HepG2 (cell line): ENCODE measurements around the gene LITAF. TPM values are rescaled to one million over a fixed set of nuclear protein-coding genes. Genes with fewer than 3 reads are reported as not detected.

Experiments used
- ATAC-seq: fragments of 200-7000 bp; cut with Tn5 transposase; 3 replicates; pipeline ENCODE4 v1.9.1; 2020; ENCODE audit warnings: mild to moderate bottlenecking, moderate library complexity
- BruUV-seq: library from RNA; stranded (reverse); fragments of 400-500 nt; replicated peaks from 2 replicates; lab custom pipeline; 2021; lab: Mats Ljungman, UMichigan
- CTCF ChIA-PET: fragments of 300-600 bp; formaldehyde crosslinking; extraction: SDS; loops from one replicate; lab custom pipeline; 2021; ENCODE audit warnings: low total read pairs, inconsistent platforms, low intra/inter-chr PET ratio; lab: Yijun Ruan, JAX
- POLR2A ChIA-PET: fragments of 350-600 bp; sonication (Branson Sonifier 250); formaldehyde crosslinking; loops from one replicate; lab custom pipeline; 2020; ENCODE audit warnings: antibody characterized with exemption, inconsistent platforms; lab: Yijun Ruan, JAX
- DNase-seq: peaks from one replicate; pipeline ENCODE4 v3.0.0-alpha.2; 2015; ENCODE audit warnings: low spot score
- FAIRE-seq: peaks from 3 replicates; lab custom pipeline; 2011; peaks lifted over from hg19 to GRCh38; lab: Jason Lieb, UNC
- H2AFZ ChIP-seq: one replicate; pipeline ENCODE4 v1.6.1; 2011; ENCODE audit warnings: low read length, inconsistent platforms
- H3K27ac ChIP-seq: fragments of 300-600 bp; 3 replicates; pipeline ENCODE4 v1.8.0; 2011; ENCODE audit warnings: mixed run types, mild to moderate bottlenecking, mixed read lengths, low read length, inconsistent platforms; ENCODE audit not compliant: insufficient read depth; ENCODE audit errors: extremely low read length
- H3K27me3 ChIP-seq, 2 experiments: fragments of 200-600 bp in 1 of 2; 2 replicates in 1 of 2; 3 replicates in 1 of 2; pipeline versions ENCODE4 v1.6.0 to v1.8.0; 2011; ENCODE audit warnings: low read length in 2 of 2, mild to moderate bottlenecking in 2 of 2, moderate library complexity in 2 of 2, inconsistent platforms in 1 of 2; ENCODE audit not compliant: insufficient read depth in 2 of 2, control insufficient read depth in 1 of 2
- H3K36me3 ChIP-seq, 2 experiments: fragments of 200-600 bp in 1 of 2; replicated peaks in 1 of 2; 2 replicates in 1 of 2; 3 replicates in 1 of 2; pipeline versions ENCODE4 v1.5.1 to v1.8.0; 2011; ENCODE audit warnings: low read length in 2 of 2, inconsistent platforms in 1 of 2; ENCODE audit not compliant: insufficient read depth in 2 of 2, control insufficient read depth in 1 of 2
- H3K4me1 ChIP-seq: 2 replicates; pipeline ENCODE4 v1.5.1; 2012; ENCODE audit warnings: low read length, inconsistent platforms; ENCODE audit not compliant: insufficient read depth
- H3K4me2 ChIP-seq: 2 replicates; pipeline ENCODE4 v1.6.0; 2011; ENCODE audit warnings: low read depth, low read length, inconsistent platforms
- H3K4me3 ChIP-seq, 3 experiments: fragments of 200-600 bp in 1 of 3; sonication (generic), shearing (Covaris generic) in 1 of 3; replicated peaks in 1 of 3; 2 replicates each; pipeline ENCODE4 v1.5.1; 2011 to 2016; ENCODE audit warnings: low read length in 3 of 3, inconsistent platforms in 2 of 3, low read depth in 2 of 3, mild to moderate bottlenecking in 2 of 3, control low read depth in 1 of 3, mixed read lengths in 1 of 3; ENCODE audit not compliant: insufficient read depth in 1 of 3
- H3K79me2 ChIP-seq: one replicate; pipeline ENCODE4 v1.6.1; 2011; ENCODE audit warnings: low read length, inconsistent platforms; ENCODE audit not compliant: insufficient read depth
- H3K9ac ChIP-seq: 2 replicates; pipeline ENCODE4 v1.6.0; 2011; ENCODE audit warnings: mild to moderate bottlenecking, low read depth, low read length, inconsistent platforms; ENCODE audit not compliant: insufficient read depth
- H3K9me3 ChIP-seq: 2 replicates; pipeline ENCODE4 v1.5.1; 2012; ENCODE audit warnings: mild to moderate bottlenecking, low read length
- H4K20me1 ChIP-seq: 2 replicates; pipeline ENCODE4 v1.6.0; 2011; ENCODE audit warnings: inconsistent platforms, mild to moderate bottlenecking, low read length, moderate library complexity; ENCODE audit not compliant: insufficient read depth
- DMAP1 ChIP-seq: IDR thresholded peaks from 2 replicates; pipeline ENCODE4 v1.6.1; 2016
- MAFK ChIP-seq, 2 experiments: IDR thresholded peaks in 1 of 2; conservative IDR thresholded peaks in 1 of 2; 2 replicates each; pipeline ENCODE4 v1.6.1; 2011; ENCODE audit warnings: improper control_type of control experiment in 2 of 2, low read length in 2 of 2
- MIXL1 ChIP-seq: IDR thresholded peaks from 2 replicates; pipeline ENCODE4 v1.6.1; 2016
- PCBP2 ChIP-seq: fragments of 200-400 bp; formaldehyde crosslinking; optimal IDR thresholded peaks from 2 replicates; pipeline ENCODE3; 2018; ENCODE audit warnings: low read length, low read depth; ENCODE audit not compliant: poor library complexity, severe bottlenecking
- PHF5A ChIP-seq: IDR thresholded peaks from one replicate; pipeline ENCODE4 v1.6.1; 2018; ENCODE audit warnings: low read depth, missing genetic modification reagents; ENCODE audit not compliant: unreplicated experiment
- POLR2G ChIP-seq: fragments of 200-400 bp; formaldehyde crosslinking; IDR thresholded peaks from 2 replicates; pipeline ENCODE4 v1.6.1; 2018; ENCODE audit warnings: mild to moderate bottlenecking, low read depth, low read length, moderate library complexity
- RBM22 ChIP-seq: fragments of 200-400 bp; formaldehyde crosslinking; optimal IDR thresholded peaks from 2 replicates; pipeline ENCODE3; 2017; ENCODE audit warnings: mild to moderate bottlenecking, low read length, moderate library complexity
- RELA ChIP-seq: sonication (generic); formaldehyde crosslinking; IDR thresholded peaks from 2 replicates; pipeline ENCODE4 v1.4.0; 2020; ENCODE audit warnings: missing genetic modification reagents
- RORA ChIP-seq: sonication (generic); formaldehyde crosslinking; IDR thresholded peaks from 2 replicates; pipeline ENCODE4 v1.5.0; 2020; ENCODE audit warnings: mild to moderate bottlenecking, missing genetic modification reagents, moderate library complexity
- TMF1 ChIP-seq: sonication (generic); formaldehyde crosslinking; IDR thresholded peaks from 2 replicates; pipeline ENCODE4 v1.8.1; 2022; ENCODE audit warnings: low read depth, missing genetic modification reagents
- ZNF746 ChIP-seq: sonication (generic); formaldehyde crosslinking; IDR thresholded peaks from 2 replicates; pipeline ENCODE4 v1.8.0; 2022; ENCODE audit warnings: mild to moderate bottlenecking, missing genetic modification reagents
- ZSCAN31 ChIP-seq: sonication (generic); formaldehyde crosslinking; IDR thresholded peaks from 2 replicates; pipeline ENCODE4 v1.5.0; 2020; ENCODE audit warnings: low read depth, mild to moderate bottlenecking, missing genetic modification reagents
- WGBS: methylation state at CpG from one replicate; pipeline ENCODE4 v1.1.6; 2017; ENCODE audit warnings: low lambda C conversion rate; 5-methylcytosine and 5-hydroxymethylcytosine counted together
- in situ Hi-C: cut with HindIII; loops from 2 replicates; pipeline ENCODE4 v1.10.0; 2017; ENCODE audit warnings: low pct_unique_long_range_greater_than_20kb; ENCODE audit not compliant: extremely low pct_ligation_motif_present
- intact Hi-C: fragments of 100-400 bp; cut with micrococcal nuclease; formaldehyde crosslinking; loops from one replicate; pipeline ENCODE4 v1.10.0; 2022; ENCODE audit not compliant: unreplicated experiment
- polyA plus RNA-seq, 8 experiments: library from polyadenylated mRNA; depleted of rRNA in 3 of 8; stranded (reverse) in 7 of 8; unstranded in 1 of 8; fragments of >200 nt; fragmentation: Illumina TruSeq in 4 of 8; extraction: Trizol in 4 of 8; gene quantifications; 2 replicates each; pipeline versions ENCODE4 v1.2.1 to v1.2.3, GENCODE V29; 2011 to 2016; ENCODE audit warnings: low read depth in 4 of 8, missing spikeins in 1 of 8, mixed read lengths in 1 of 8; ENCODE audit not compliant: insufficient read depth in 1 of 8
- total RNA-seq, 5 experiments: library from RNA; depleted of rRNA; stranded (reverse); fragments of >200 nt; fragmentation: Illumina TruSeq; extraction: Trizol; gene quantifications; 2 replicates each; pipeline ENCODE4 v1.2.3, GENCODE V29; 2016; ENCODE audit warnings: low read depth in 1 of 5
- TF ChIP-seq, protein P1 (sequence below): IDR thresholded peaks from 2 replicates; pipeline ENCODE4 v1.6.1; 2012; ENCODE audit warnings: inconsistent platforms
- TF ChIP-seq, protein P2 (sequence below): sonication (generic); formaldehyde crosslinking; IDR thresholded peaks from 2 replicates; pipeline ENCODE4 v1.8.1; 2023; ENCODE audit warnings: mild to moderate bottlenecking, inconsistent platforms, moderate library complexity, missing genetic modification reagents, borderline replicate concordance

LITAF gene
- total and polyA plus RNA-seq, 2 of the 13 experiments (the other 11 are each of a cell fraction or from before 2014, with no cell fraction given): 80.1 to 141 TPM

DNA sequence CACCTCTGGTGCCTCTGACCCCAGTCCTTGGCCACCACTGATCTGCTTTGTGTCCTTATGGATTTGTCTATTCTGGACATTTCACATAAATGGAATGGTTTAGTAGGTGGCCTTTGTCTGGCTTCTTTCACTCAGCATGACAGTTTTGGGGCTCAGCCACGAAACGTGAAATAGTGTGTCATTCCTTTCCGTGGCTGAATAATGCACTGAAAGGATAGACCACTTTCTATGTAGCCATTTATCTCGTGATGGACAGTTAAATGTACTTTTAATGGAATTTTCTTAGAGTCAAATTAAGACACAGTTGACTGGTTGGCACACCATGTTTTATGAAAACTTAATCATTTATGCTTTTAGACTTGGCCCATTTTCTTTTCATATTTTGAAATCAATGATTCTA lies 57.4 kb downstream of the LITAF start:
- no peak for FAIRE-seq
- ChIA-PET POLR2A (no interaction called here), CTCF (interaction anchor here (1.1 to 1.2 kb wide), 2 partner anchors 134 to 185 kb away, joined by 3 read pairs; no protein-coding TSS in a partner anchor)
- in situ Hi-C loops (no loop called here), intact Hi-C loops (no loop called here)
- H3K27ac ChIP-seq: no peak overlapping the region
- H3K9ac ChIP-seq: no peak overlapping the region
- no peak overlapping the region for H3K4me3 ChIP-seq
- no peaks in the 10 kb centered on the region for H3K9me3 ChIP-seq
- no peaks in the 10 kb centered on the region for H3K79me2 ChIP-seq
- H3K4me1 ChIP-seq: peaks cover 14% of the 10 kb centered on the region
- H2AFZ ChIP-seq: no peak overlapping the region
- H3K27me3 ChIP-seq: peaks cover 0 to 2% of the 10 kb centered on the region in 2 experiments; a peak in 3 of 5 replicates
- H3K36me3 ChIP-seq: no peaks in the 10 kb centered on the region
- 35% methylated on average over 4 of the region's 4 CpGs for WGBS
- no peak for ATAC-seq
- no peak overlapping the region for H3K4me2 ChIP-seq
- no peak for DNase-seq
- no peaks in the 10 kb centered on the region for H4K20me1 ChIP-seq
- no TSS peak for BruUV-seq
- TF ChIP-seq, protein P1, sequence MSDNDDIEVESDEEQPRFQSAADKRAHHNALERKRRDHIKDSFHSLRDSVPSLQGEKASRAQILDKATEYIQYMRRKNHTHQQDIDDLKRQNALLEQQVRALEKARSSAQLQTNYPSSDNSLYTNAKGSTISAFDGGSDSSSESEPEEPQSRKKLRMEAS: no peak
- no peak for TF ChIP-seq POLR2G
- no peak for TF ChIP-seq RELA
- no peak for TF ChIP-seq PCBP2
- TF ChIP-seq MAFK (conservative IDR thresholded peaks at IDR 0.05 in 1 of 2, IDR thresholded peaks at IDR 0.05 in 1 of 2; ENCODE audit: low read length in 2 of 2): no peak
- no peak for TF ChIP-seq RBM22
- no peak for TF ChIP-seq RORA (CRISPR knock-in tag)
- no peak for TF ChIP-seq TMF1
- no peak for TF ChIP-seq PHF5A (CRISPR knock-in tag)
- TF ChIP-seq, protein P2, sequence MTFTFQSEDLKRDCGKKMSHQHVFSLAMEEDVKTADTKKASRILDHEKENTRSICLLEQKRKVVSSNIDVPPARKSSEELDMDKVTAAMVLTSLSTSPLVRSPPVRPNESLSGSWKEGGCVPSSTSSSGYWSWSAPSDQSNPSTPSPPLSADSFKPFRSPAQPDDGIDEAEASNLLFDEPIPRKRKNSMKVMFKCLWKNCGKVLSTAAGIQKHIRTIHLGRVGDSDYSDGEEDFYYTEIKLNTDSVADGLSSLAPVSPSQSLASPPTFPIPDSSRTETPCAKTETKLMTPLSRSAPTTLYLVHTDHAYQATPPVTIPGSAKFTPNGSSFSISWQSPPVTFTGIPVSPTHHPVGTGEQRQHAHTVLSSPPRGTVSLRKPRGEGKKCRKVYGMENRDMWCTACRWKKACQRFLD (CRISPR knock-in tag): no peak
- TF ChIP-seq ZNF746 (CRISPR knock-in tag): no peak
- no peak for TF ChIP-seq ZSCAN31 (CRISPR knock-in tag)
- no peak for TF ChIP-seq MIXL1 (CRISPR knock-in tag)
- no peak for TF ChIP-seq DMAP1
- TF ChIP-seq, all 625 proteins: peak for 0
